Fibroblast of upper back skin (primary cell): Measurements from ENCODE around the gene ZNF407.
A peak's percentile ranks its signal among the peaks of the same experiment; 100 is the strongest.

ENCODE experiments used
- DNase-seq: peaks from one replicate; pipeline ENCODE4 v3.0.0-alpha.2; 2013

The ZNF407 gene

DNA sequence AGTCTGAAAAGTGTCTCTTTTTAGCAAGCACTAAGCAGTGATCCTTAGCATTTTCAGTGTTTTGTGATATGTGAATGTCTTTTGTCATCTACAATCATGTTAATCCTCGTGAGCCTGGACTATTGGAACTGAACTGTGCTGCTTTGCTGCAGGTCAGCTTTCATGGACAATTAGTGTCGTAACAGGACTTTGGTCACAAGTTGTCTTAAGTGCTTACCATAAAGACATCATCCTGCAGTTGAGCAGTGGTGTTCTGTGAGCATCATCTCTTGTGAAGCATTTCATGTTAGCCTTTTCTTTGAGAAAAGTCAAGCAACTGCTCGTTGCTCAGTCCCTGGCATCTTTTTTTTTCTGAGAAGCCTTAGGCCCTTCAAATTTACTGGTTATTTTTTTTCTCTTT is 135.9 kb downstream of the ZNF407 start:
- no peak for DNase-seq

DNA sequence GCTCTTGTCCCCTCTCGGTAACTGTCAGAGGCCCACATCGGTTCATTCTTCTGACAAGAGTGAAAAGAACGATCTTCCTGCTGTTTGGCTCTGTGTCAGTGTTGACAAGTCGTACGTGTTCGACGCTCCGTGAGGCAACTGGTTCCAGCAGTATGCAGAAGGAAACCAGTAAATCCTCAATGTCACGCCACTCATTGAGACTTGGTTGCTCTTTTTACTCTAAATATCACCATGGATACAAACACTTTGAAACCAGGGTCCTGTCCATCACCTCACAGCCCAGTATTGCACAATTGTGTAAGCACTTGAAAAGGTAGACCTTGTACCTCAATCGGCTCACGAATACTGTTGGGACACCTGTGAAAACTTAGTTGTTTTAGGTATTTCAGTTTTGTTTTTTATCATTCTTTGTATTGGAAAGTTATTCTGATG is 136.4 kb downstream of the ZNF407 start:
- no peak for DNase-seq

DNA sequence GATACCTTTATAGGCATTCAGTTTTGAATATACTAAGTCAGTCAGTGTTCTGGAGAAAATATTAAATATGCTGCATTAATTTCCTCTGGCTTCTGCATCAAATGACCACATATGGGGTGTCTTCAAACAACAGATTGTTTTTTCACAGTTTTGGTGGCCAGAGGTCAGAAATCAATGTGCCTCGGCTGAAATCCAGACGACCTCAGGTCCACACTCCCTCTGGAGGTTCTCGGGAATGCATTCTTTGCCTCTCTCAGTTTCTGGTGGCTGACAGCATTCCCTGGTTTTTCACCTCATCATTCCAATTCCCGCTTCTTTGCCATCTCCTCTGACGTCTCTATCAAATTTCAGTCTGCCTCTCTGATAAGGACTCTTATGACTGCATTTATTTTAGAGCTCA is 142.3 kb downstream of the ZNF407 start:
- DNase-seq = no peak

DNA sequence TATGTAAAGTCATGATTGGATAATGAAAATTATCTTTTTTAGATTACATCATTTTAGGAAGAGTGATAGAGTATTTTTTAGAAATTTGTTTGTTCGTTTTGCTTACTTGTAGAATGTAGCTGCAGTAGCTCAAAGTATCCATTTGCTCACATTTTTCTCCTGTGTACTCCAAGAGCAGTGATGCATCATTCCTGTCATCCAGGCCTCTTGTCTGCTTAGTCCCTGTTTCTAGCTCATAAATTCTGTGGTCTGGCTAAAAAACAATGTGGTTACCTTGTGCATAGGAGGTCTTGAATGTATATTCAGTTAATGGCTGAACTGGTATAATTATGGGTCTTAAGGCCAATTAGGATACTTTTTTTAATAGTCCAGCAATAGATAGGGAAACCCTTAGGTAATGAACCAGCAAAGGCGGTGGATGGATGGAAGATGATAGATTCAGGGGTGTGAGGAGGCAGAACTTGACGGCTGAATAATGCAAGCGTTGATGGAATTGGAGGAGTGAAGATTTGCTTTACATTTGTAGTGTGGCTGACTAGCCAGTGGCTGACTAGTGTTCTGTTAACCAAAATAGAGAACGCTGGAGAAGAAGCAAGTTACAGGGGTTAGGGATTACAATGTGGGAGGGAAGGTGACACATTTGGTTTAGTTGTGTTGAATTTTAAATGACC is 145.0 kb downstream of the ZNF407 start:
- peak; percentile 63 for DNase-seq

DNA sequence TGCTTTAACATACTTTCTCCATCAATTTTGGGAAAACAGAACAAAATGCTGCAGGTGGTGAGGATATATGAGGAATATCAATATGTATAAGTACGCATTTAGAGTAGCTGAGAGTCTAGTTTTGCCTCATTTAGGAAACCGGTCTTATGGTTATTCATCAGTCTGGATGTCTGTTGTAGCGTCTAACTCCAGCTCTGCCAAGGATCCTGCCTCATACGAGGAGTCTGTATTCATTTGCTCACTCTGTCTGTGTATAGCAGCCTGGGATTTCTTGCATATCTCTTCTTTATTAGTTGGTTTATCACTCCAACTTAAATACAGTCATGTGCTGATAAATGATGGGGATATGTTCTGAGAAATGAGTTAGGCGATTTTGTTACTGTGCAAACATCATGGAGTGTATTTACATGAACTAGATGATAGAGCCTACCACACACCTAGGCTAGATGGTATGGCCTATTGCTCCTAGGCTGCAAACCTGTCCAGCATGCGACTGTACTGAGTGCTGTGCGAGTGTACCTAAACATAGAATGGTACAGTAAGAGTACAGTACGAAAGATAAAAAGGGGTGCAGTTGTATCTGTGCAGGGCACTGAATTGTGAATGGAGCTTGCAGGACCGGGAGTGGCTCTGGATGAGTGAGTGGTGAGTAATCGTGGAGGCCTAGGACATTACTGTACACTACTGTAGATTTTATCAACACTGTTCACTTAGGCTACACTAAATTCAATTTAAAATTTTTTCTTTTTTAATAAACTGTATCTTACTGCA is 148.1 kb downstream of the ZNF407 start:
- DNase-seq = peak; percentile 70

DNA sequence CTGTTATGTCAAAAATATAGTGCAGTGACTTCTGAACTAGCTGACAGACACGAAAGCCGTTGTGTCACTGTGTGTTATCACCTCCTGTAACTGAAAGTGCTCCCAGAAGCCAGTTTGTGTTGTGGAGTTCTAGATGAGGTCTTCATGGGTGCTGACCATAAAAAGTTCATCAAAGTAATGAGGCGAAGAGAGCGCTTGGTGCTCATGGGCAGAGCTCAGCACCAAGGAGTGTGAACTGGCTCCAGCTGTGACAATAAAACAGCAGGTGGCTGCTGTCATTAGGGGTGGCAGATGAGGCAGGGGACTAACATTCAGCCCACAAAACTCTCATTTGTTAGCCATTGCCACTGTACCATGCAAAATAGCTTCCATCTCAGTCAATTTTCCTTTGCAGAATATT is 151.1 kb downstream of the ZNF407 start:
- no peak for DNase-seq

DNA sequence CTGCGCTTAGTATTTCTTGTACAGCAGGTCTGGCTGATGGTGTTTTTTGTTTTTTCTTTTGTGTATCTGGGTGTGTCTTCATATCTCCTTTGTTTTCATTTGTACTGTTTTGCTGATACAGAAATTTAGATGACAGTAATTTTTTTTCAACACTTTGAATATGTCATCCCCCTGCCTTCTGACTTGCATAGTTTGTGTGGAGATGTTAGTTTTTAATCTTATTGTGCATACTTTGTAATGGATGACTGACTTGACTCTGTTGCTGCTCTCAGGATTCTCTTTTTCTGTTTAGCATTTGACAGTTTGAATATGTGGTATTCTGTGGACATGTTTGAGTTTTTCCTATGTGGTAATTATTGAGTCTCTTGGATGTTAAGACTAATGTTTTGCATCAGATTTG is 161.3 kb downstream of the ZNF407 start:
- no peak for DNase-seq

DNA sequence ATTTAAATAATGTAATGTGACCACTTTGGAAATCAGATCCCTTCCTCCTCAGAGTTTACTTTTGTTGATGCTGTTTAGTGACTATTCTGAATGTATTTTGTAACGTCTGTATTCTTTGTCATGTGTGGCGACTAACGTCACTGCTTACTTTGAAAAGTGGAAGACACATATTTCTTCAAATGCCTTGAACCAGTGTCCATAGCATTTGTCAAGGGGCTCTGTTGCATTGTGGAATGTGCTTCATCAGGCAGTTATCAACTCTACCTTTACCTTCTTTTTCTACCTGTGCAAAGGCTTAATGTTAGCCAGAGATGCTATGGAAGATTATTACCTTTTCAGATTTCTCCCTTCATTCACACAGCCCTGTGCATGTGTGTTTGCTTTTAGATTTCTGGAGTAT is 162.4 kb downstream of the ZNF407 start:
- DNase-seq = no peak

DNA sequence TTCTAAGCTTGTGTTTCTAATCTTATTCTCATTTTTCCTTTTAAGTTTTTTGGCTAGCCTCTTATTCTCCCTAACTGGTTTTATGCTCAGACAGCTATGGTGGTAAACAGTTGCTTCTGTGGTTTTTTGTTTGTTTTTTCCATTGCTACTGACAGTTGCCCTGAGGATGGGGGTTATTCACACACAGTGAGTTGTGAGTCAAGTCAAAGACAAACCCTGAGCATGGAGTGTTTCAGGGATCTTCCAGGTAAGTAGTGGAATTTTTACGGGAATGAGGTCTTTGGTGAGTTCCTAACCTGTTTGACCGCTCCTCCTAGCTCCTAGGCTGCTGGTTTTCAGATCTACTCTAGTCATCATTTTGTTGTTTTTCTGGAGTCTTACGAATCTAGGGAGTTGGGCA is 162.8 kb downstream of the ZNF407 start:
- DNase-seq = no peak

DNA sequence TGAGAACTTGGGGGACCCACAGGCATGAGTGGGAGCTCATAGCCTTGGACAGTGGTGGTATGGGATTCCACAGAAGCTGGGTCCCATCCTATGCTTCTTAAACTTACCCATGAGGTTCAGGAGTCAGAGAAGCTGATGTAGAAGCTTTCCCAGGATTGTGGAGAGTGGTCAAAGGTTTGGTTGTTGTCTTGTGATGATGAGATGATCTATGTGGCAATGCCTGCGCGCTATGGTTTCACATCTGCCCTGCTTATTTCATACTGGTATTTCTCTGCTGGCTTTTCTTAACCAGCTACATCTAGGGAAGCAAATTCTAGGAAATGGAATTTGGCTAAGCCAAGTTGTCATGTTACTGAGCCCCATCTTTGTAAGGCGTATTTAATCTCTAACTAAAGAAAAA is 168.6 kb downstream of the ZNF407 start:
- DNase-seq = no peak

DNA sequence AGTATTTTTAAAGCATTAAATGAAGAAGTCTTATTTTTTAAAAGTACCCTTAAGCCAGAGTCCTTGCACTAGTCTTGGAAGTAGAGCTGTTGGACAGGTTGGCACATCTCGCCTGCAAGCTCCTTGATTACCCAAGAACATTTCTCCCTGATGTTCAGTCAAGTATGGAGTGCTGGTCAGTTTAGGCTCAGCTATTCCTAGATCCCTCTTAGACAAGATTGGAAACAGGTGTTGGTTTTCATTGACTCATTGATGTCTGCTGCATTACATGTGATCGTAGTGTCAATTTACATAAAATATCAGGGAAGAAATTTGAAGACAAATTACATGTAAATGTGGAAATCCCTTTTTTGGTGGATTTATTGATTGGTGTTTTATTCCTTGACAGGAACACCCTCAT is 170.4 kb downstream of the ZNF407 start:
- no peak for DNase-seq

DNA sequence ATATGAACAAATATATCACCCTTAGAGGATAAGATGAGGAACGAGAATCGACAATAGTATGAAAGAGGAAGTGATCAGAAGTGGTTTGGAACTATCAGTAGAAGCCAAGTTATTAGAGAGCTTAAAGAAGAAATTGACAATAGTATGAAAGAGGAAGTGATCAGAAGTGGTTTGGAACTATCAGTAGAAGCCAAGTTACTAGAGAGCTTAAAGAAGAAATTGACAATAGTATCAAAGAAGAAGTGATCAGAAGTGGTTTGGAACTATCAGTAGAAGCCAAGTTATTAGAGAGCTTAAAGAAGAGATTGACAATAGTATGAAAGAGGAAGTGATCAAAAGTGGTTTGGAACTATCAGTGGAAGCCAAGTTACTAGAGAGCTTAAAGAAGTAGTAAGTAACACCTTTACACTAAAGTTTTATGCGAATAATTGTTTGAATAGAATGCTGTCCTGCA is 175.5 kb downstream of the ZNF407 start:
- no peak for DNase-seq

DNA sequence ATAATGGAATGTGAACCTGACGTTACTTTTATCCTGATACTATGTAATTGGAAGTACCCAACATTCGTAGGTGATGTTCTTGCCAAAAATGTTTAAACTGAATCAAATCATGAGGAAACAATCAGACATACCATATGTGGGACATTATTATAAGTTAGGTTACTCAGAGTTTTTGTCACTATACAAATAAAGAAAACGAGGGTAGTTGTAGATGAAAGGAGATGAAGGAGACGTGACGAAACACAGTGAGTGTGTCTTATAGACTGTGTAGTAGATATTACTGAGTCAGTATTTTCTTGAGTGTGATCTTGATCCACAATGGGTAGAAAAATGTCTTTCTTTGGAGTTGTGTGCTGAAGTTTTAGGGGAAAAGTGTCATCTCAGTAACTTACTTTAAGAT is 176.8 kb downstream of the ZNF407 start:
- no peak for DNase-seq

DNA sequence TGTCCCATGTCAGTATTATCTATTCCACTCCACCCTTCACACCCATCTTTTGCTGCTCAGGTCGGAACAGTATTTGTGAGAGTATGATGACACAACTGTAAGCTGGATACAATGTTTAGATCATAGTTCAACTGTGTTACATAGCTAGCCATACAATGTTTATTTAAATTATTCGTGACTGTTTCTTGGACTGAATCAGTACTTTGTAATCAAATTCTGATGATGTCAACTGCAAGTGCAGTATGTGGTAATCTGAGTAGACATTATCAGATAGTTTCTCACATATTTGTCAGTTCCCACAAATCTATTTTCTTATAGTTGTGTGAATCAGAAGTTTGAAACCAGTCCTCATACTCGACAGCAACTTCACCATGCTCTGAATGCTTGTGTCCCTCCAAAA is 177.6 kb downstream of the ZNF407 start:
- DNase-seq = peak; percentile 50

DNA sequence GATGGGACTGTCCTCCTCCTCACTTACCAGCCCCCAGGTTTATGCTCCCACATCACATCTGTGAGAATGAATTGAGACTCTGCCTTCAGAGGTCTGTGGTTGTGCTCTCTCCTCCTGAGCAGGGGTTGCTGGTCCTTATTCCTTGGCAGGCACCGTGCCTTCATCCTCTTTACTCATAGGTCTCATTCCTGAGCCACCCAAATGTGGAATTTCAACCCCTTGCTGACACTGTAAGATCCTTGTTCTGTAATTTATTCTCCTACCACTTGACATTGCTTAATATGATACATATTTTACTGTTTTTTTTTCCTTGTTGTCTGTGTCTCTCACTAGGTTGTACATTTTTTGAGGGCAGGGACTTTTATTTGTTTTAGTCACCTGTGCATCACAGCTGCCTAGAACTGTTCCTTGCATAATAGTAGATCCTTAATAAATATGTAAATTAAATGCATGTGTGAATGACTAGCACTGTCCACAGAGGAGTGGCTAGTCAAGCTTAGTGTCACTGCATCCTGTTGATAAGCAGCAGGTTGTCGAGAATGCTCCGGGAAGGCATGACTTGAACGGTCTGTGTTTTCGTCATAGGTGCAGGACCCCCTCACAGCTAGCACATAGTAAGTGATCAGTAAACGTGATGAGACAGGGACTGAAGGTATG is 180.6 kb downstream of the ZNF407 start:
- peak; percentile 45 for DNase-seq

DNA sequence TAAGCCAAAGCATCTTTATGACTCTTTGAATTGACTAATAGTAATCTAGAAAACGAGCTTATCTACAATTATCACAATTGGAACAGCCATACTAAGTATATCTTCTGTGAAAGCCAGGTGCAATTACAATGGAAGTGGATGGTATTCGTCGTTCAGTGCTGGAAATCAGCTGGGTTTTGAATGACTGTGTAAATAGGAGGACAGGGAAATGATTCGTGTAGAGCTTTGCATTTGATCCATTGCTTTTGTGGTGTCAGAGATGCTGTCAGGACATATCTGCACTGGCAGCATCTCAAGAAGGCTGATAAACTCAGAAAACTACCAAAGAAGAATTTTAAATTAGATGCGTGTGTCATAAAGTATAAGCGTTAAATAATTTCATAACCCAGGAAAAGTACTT is 187.1 kb downstream of the ZNF407 start:
- DNase-seq = no peak

DNA sequence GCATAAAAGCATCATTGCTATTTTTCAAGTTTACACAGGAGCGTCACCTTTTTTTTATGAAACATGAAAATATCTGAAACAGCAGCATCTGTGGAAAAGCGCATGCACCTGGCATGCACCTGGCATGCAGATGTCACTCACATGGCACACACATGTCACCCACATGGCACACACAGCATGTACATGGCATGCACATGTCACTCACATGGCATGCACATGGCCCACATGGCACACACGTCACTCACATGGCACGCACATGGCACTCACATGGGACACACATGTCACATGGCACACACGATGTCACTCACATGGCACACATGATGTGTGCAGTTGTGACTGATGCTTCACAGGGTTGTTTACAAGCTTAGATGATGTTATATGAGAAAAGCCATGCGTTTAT is 188.0 kb downstream of the ZNF407 start:
- DNase-seq = no peak

DNA sequence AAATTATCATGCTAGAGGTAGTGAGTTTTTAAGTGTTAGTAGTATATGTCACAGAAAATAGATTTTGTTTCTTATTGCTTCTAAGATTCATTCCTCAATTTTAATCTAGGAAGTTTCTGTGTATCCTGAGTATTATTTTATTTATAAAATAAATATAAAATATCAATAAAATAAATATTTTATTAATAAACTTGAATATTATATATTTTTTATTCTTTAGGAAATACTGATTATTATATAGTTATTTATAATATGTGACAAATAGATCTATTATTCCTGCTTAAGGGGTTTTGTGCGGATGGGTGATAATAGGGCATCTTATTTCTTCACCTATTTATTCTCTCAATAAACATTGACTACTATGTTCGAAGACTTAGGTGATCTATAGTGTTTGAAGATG is 191.0 kb downstream of the ZNF407 start:
- DNase-seq = no peak

DNA sequence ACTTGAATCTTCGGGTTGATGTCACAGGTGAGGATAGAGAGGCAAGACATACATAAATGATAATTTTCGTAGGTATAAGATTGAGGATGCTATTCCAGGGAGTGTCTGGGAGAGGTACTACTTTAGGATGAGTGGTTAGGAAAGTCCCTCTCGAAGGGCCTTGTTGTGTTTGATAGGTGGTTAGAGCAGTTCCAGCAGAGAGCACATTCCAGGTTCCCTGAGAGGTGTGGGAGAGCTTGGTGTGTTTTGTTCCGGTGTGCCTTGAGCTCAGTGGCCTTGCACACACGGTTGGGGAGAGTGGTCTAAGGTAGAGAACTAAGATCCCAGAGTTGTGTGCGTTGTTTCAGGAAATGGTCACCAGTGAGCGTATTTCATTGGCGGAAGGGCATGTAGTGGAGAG is 191.4 kb downstream of the ZNF407 start:
- no peak for DNase-seq

DNA sequence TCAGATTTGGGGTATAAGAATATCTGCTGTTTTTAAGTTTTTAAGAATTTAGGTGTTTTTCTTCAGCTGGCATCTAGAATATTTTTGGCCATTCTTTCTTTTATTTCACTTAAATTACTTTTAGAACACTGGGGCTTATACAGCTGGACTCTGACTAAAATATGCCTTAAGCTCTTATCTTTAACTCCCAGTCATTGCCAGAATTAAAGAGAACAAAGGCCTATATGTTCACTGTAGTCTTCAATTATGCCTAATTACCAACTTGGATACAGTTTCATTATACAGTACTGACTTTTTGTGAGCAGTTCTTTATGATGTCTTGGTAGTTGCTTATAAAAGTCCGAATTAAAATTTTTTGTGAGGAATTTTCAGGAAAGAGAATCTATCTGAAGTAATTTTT is 192.8 kb downstream of the ZNF407 start:
- no peak for DNase-seq

DNA sequence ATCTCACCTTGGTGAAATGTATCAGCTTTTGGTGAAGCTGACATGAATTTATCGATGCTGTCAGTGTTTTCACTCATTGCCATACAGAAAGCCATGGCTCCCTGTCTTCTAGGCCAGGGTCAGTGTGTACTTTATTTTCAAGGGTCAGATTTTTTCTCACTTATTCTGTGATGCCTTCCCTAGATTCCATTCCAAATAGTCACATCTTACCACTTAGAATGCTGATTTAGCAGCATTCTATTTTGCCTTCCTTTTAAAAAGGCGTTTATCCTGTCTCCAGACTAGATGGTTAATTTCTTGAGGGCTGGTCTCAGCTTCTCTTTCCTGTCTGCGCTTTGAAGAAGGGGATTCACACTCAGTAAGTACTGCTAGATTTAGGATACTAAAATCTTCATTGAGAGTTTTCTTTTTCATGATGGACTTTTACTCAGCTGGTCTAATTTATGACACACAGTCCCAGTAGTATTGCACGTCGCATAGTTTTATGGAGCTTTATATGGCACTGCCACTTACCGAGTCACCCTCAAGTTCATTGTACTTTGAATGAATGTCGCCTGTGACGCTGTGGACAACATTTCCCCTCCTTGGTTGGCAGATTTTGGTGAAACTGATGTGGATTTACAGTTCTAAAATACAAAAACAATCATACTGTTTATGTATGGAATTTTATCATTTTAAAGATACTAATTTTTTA is 194.0 kb downstream of the ZNF407 start:
- no peak for DNase-seq

DNA sequence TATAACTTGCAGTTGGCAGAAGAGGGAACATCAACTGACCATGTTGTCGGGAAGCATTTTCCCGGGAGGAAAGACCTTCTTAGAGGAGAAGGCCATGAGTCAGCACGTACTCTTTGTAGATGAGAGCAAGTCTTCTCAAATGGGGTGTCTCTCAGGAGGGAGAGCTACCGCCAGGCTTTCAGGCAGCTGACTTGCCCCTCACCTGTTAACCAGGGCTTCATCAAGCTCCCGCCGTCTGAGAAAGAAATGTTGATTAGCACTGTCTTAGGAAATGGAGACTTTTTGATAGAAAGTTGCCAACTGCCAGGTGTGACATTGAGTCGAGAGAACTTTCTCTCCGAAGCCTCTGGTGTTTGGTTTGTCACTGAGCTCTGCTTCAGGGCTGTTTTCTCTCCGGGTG is 196.1 kb downstream of the ZNF407 start:
- DNase-seq = no peak

DNA sequence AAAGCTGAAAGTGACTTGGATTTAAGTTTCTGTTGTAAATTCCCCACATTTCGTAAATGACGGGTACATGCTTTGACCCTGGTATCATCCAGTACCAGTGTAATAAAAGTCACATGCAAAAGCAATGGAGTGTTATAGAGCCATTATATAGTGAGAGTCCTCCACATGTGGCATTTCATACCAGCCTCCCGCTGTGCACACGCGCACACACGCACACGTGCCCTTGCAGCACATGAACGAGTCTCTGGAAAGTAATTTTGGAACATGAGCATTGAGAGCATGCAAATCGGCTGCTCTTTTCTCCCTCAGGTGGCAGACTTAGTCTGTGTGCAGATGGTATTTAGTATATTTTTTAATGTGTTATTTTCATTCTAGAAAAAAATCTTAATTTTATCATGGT is 198.1 kb downstream of the ZNF407 start:
- no peak for DNase-seq

DNA sequence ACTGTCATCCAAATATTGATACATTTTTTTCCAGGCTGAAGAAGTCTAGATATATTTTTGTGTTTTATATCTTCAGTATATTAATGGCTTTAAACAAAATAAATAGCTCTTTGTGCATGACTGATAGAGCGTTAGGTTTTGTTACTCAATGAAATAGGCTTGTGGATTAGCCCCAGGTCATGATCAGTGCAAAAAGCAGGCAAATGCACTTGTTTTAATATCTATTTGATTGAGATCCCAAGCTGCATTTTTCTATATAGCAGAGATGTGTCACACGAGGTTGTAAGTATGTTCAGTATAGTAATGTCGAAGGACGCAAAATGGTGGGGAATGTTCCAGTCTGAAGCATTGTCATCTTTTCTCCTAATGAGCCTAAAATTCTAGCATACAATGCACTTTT is 198.5 kb downstream of the ZNF407 start:
- DNase-seq = no peak
